DMS153 treated with DMSO at 0.1 percent for 48 hours (cell line): ENCODE data around the gene PRR30.
"Not testable (repeated sequence)": the region's sequence is repeated elsewhere in the genome, so short reads cannot be mapped to it uniquely, and the experiment has no call there.

ENCODE experiments used
- DNase-seq: peaks from one replicate; lab custom pipeline; 2025; ENCODE audit not compliant: unreplicated experiment; lab: John Stamatoyannopoulos, UW

The PRR30 gene

DNA sequence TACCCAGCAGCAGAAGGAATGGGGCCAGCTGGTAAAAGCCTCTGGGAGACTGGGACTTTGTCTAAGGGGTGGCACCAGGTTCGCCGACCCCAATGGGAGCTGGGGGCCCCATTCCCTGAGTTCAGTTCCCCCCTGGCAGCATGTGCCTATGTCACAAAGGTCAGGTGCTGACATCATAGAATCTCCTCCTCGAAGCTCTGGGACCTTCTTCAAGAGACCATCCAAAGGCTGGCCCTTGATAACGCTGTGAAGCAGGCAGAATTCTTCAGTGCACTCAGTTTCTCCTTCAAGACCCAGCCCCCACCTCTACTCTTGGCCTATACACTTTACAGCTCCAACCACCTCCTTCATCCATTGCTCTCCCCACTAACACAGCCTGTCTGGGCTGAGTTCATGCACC lies at the start of gene PRR30:
PRR30 (minus strand) TSS at position 101 of the 400 bp plus-strand sequence. CDS start 1,081 bp downstream, outside the sequence.
- no peak for DNase-seq

GRCh38 chr2:27186613-27187345 lies 47.6 kb upstream of the PRR30 start:
- DNase-seq: no peak

- no peak for DNase-seq
Observed at GRCh38 chr2:27185331-27186026, 46.3 kb upstream of the PRR30 start.

DNA sequence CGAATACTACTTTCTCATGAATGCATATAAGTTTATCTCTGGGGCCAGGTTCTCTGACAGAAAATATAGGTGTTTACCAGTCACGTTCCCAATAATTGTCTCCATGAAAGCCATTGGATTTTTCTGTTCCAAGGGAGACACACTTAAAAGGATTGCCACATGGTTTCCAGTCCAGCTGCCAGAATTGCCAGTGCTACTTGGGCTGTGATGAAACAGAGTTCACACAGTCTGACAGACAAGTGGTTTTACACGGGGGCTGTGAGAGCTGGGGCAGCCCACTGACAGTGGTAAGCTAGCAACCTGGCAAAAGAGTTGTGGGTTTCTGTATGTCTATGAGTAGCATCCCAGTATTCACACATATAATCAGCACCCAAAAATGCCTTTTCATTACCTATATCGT lies 44.9 kb upstream of the PRR30 start:
- DNase-seq: no peak

DNA sequence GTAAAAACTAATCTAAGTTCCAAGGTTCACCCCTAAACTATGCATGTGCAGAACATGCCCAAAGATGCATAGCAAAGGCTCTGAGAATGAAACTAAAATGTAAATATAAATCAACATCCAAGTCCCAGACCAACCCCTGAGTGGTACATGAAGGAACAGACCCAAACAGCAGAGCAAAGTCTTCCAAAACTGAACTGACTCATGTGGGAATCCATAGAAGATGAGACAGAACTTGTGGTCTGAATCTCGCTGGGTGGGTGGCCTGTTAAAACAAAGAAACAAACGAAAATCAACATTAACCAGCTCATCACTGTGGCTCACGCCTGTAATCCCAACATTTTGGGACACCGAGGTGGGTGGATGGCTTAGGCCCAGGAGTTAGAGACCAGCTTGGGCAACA lies 43.1 kb upstream of the PRR30 start:
- DNase-seq: no peak

- DNase-seq: no peak
Observed at GRCh38 chr2:27179344-27180000, 40.3 kb upstream of the PRR30 start.

- DNase-seq: no peak
Observed at GRCh38 chr2:27178469-27178868, 39.3 kb upstream of the PRR30 start.

GRCh38 chr2:27177441-27178351 lies 38.5 kb upstream of the PRR30 start:
- no peak for DNase-seq

DNA sequence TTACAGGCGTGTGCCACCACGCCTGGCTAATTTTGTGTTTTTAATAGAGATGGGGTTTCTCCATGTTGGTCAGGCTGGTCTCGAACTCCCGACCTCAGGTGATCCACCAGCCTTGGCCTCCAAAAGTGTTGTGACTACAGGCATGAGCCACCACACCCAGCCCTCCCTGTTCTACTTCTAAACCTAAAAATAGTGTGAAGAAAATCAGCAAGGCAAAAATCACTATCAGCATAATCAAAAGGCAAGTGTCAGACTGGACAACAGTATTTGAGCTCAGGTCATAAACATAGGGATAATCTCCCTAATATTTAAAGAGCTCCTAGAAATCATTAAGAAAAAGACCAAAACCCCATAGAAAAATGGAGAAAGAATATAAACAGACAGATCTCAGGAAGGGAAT lies 36.6 kb upstream of the PRR30 start:
- DNase-seq: not testable (repeated sequence)

DNA sequence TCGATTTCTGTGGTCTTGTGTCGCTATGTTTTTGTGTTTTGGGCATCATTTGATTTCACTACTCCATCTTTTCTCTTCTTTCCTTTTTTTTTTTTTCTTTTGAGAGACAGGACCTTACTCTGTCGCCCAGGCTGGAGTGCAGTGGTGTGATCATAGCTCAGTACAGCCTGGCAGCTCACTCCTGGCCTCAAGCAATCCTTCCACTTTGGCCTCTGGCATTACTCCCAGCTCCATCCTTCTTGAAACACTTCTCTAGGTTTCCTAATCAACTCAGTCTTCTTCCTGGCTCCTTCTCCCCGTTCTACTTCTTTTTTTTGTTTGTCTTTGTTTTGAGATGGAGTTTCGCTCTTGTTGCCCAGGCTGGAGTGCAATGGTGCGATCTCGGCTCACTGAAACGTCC lies 36.1 kb upstream of the PRR30 start:
- no peak for DNase-seq

- no peak for DNase-seq
Observed at GRCh38 chr2:27174638-27175037, 35.4 kb upstream of the PRR30 start.

DNA sequence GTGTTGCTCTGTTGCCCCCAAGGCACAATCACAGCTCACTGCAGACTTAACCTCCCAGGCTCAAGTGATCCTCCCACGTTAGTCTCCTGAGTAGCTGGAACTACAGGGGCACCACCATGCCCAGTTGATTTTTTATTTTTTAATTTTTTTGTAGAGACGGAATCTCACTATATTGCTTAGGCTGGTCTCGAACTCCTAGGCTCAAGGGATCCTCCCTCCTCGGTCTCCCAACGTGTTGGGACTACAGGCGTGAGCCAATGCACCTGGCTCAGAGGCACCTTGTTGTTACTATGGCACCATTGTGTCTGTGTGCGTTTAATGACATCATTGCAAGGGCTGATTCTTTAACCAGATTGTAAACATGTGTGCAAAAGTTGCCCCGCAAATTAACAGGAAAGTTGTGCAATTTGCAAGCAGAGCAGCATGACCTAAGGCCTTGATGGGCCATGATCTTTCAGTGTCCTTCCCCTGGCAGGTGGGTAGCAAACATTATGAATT lies 32.2 kb upstream of the PRR30 start:
- DNase-seq: no peak

GRCh38 chr2:27170581-27171337 lies 31.5 kb upstream of the PRR30 start:
- no peak for DNase-seq

DNA sequence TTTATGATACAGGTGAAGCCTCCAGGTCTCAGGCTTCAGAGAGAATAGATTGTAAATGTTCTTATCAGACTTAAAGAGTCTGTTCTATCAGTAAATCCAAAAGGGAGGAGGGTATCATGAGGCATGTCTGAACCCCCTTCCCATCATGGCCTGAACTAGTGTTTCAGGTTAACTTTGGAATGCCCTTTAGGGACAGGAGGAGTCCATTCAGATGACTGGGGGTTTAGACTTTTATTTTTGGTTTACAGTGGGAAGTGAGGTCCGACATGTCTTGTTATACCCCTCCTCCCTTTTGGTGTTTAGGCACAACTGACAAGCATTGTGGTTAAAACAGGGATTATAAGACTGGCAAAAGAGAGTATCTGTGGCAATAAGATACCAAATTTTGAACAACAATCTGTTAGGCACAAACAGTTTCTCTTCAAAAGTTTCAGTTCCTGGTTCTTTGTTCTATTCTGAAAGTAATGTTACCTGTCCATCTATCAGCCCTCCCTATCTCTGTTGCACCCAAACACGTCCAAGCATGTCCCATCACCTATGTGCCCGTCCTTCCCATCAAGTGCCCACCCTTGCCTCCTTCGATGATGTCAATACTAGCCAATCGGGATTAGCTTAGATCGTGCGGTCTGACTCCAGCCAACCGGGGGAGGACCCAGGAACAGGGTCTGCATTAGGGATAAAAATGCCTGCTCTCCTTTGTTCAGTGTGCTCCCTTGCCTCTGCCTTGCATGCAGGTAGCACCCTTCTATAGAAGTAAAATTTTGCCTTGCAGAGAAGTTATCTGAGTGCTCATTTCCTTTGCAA lies 26.0 kb upstream of the PRR30 start:
- no peak for DNase-seq

DNA sequence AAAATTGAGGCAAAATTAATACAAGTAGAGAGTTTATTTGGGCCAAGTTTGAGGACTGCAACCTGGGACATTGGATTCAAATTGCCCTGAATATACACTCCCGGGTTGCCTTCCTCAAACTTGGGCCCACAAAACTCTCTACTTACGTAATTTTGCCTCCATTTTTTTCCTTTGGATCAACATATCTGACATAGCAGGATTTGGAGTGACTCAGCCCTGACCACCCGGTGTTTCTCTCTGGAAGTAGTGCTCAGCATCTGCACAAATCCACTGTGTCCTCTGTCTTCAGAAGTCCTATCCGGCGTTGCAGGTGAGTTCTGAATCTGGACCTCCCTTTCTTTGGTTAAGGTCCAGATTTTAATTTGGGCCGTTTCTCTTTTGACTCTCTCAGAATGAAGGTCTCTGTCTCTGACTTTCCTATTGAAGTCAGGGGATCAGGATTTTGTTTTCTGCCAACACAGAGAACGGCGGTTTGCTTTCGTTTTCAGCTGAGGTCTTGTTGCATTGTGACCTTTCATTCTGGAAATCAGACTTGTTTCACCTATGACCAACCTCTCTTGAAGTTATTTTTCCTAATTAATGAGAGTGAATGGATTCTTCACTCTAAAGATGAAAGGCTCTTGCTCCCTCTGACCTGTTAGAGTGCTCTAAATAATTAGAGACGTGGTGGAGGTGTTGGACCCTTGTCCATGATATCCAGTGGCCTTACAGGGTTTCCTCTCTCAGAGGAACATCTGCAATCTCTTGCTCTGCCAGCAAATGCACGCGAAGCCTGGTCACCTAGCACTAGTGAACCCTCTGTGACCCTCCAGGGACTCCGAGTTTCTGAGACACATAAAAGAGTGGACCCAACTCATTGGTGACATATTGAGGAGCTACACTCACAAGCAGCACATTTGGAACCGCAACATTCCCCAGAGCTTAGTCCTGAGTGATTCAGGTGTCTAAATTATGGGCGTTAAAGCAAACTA lies 23.2 kb upstream of the PRR30 start:
- no peak for DNase-seq

- DNase-seq: no peak
Observed at GRCh38 chr2:27160191-27160590, 21.0 kb upstream of the PRR30 start.

GRCh38 chr2:27159271-27159670 lies 20.1 kb upstream of the PRR30 start:
- DNase-seq: no peak

- DNase-seq: no peak
Observed at GRCh38 chr2:27158468-27158867, 19.3 kb upstream of the PRR30 start.
